GM18526 (cell line): ENCODE results near the gene PTPRN2.

ENCODE experiments used
- POLR2A ChIP-seq: IDR thresholded peaks from 3 replicates; pipeline ENCODE4 v1.6.1; 2011; ENCODE audit not compliant: insufficient read length; ENCODE audit errors: extremely low read depth

PTPRN2 gene

GRCh38 chr7:158587162-158588084 is at the start of gene PTPRN2:
PTPRN2 (minus strand) TSS chr7:158587823.
- no peak for TF ChIP-seq POLR2A

GRCh38 chr7:158633055-158633956 is 45.7 kb upstream of the PTPRN2 start:
- no peak for TF ChIP-seq POLR2A

- TF ChIP-seq POLR2A: no peak
Observed at GRCh38 chr7:158631574-158632195, 44.1 kb upstream of the PTPRN2 start.

- TF ChIP-seq POLR2A: no peak
Observed at GRCh38 chr7:158623241-158623640, 35.6 kb upstream of the PTPRN2 start.

- TF ChIP-seq POLR2A: no peak
Observed at GRCh38 chr7:158620839-158621441, 33.3 kb upstream of the PTPRN2 start.

GRCh38 chr7:158620418-158620817 is 32.8 kb upstream of the PTPRN2 start:
- no peak for TF ChIP-seq POLR2A

- no peak for TF ChIP-seq POLR2A
Observed at GRCh38 chr7:158618745-158619140, 31.1 kb upstream of the PTPRN2 start.

- TF ChIP-seq POLR2A: no peak
Observed at GRCh38 chr7:158617737-158618128, 30.1 kb upstream of the PTPRN2 start.

GRCh38 chr7:158616050-158616449 is 28.4 kb upstream of the PTPRN2 start:
- TF ChIP-seq POLR2A: no peak

- no peak for TF ChIP-seq POLR2A
Observed at GRCh38 chr7:158614700-158615099, 27.1 kb upstream of the PTPRN2 start.

GRCh38 chr7:158613481-158613880 is 25.9 kb upstream of the PTPRN2 start:
- no peak for TF ChIP-seq POLR2A

GRCh38 chr7:158612546-158612945 is 24.9 kb upstream of the PTPRN2 start:
- TF ChIP-seq POLR2A: no peak

GRCh38 chr7:158611541-158611940 is 23.9 kb upstream of the PTPRN2 start:
- no peak for TF ChIP-seq POLR2A

GRCh38 chr7:158609313-158609974 is 21.8 kb upstream of the PTPRN2 start:
- TF ChIP-seq POLR2A: no peak
